Measurements from ENCODE around the gene PCBD1.

The PCBD1 gene

GRCh38 chr10:70918851-70919530 is 30.6 kb upstream of the PCBD1 start:
- peak in 4 of 56 donors; percentile 7 to 24 (median 9) for DNase-seq

GRCh38 chr10:70917635-70918034 is 29.3 kb upstream of the PCBD1 start:
- no peak for DNase-seq

GRCh38 chr10:70917226-70917625 is 28.9 kb upstream of the PCBD1 start:
- DNase-seq, result no peak

GRCh38 chr10:70916241-70916640 is 27.9 kb upstream of the PCBD1 start:
- DNase-seq, result no peak

- no peak for DNase-seq
Measured at GRCh38 chr10:70915806-70916205, 27.4 kb upstream of the PCBD1 start.

- no peak for DNase-seq
Measured at GRCh38 chr10:70915206-70915605, 26.8 kb upstream of the PCBD1 start.

- no peak for DNase-seq
Measured at GRCh38 chr10:70914316-70914864, 26.0 kb upstream of the PCBD1 start.

GRCh38 chr10:70913893-70914240 is 25.5 kb upstream of the PCBD1 start:
- DNase-seq, result no peak

- DNase-seq, result no peak
Measured at GRCh38 chr10:70913191-70913892, 25.0 kb upstream of the PCBD1 start.

- DNase-seq, result no peak
Measured at GRCh38 chr10:70912556-70912955, 24.2 kb upstream of the PCBD1 start.

- DNase-seq, result no peak
Measured at GRCh38 chr10:70911386-70911785, 23.0 kb upstream of the PCBD1 start.

GRCh38 chr10:70910486-70911341 is 22.3 kb upstream of the PCBD1 start:
- no peak for DNase-seq

GRCh38 chr10:70909326-70909935 is 21.1 kb upstream of the PCBD1 start:
- DNase-seq, result no peak

- no peak for DNase-seq
Measured at GRCh38 chr10:70908406-70909296, 20.3 kb upstream of the PCBD1 start.

- no peak for DNase-seq
Measured at GRCh38 chr10:70907637-70908405, 19.5 kb upstream of the PCBD1 start.

- DNase-seq, result no peak
Measured at GRCh38 chr10:70906953-70907636, 18.7 kb upstream of the PCBD1 start.

GRCh38 chr10:70906031-70906783 is 17.8 kb upstream of the PCBD1 start:
- DNase-seq, result no peak
